Ureter (tissue), 1 donor: Measurements from ENCODE around the gene SSR3. TPM values are rescaled to one million over a fixed set of nuclear protein-coding genes. Genes with fewer than 3 reads are reported as not detected.
A peak's percentile ranks its signal among the peaks of the same experiment; 100 is the strongest.
"Not testable (repeated sequence)": the region's sequence is repeated elsewhere in the genome, so short reads cannot be mapped to it uniquely, and the experiment has no call there.

Experiments used
- DNase-seq: peaks from one replicate; pipeline ENCODE4 v3.0.0-alpha.2; 2020; ENCODE audit warnings: low spot score
- total RNA-seq: library from RNA; stranded (reverse); gene quantifications from one replicate; pipeline ENCODE4 v1.2.4, GENCODE V29; 2023
- donor health status: DM: yes; HTN: yes; CAD: no.

The SSR3 gene
- total RNA-seq: 137 TPM

DNA sequence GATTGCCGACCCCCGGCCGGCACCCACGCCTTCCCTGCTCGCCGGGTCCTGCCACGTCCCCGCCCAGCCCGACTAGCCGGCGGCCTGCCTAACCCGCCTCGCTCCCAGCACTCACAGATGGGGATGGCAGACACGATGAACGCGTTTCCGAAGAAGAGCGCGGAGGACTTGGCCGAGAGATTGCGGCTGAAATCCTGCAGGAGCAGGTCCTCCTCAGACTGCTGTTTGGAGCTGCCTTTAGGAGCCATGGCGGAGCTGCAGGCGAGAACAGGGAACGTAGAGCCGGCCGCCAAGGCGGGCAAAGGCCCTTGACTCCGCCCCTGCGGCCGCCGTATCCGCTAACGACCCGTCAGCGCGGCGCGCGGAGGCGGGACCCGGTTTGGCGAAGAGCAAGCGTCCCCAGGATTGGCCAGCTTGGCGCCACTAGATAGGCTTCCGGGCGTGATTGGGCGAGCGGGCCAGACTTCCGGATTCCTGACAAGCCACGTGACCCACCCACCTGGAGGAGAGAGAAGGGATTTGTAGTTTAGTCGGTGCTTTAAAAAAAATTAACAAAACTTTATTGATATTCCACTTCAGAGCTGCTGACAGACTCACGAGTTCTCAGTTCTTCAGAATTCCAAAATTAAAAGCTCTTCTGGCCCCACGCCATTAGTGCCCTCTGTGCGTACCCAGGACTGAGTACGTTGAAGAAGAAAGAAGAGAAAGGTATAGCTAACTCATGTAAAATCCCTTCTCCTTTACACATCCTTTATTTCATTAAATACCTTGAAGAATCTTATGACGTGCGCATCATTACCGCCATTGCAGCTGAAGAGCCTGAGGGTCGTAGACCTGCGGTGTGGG, at the start of gene SSR3:
SSR3 (minus strand) TSS at position 276 of the 846 bp plus-strand sequence; CDS start at position 248, 28 bp downstream.
- DNase-seq: peak; percentile 100

DNA sequence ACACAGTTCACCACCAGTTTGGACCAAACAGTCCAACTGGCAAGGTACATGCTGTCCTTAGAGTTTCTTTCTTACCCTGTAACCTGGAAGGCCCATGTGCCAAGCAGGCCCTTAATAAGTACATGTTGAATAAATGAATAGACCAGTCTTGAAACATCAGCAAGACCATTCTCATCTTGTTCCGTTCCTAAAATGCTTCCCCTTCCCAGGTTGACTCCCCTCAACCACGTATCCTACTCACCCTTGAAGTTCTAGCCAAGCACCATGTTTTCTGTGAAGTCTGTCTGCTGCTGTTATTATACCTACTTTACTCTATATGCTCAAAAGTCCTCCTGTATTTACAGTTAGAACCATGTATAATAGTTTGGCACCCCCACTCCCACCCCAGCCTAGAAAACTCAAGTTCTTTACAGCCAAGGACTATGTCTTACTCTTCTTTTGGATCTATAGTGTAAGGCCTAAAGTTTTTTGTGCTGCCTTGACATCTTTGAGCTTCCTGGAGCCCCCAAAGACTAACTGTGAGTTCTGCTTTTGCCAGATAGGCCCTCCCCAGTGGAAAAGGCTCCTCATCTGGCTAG, 49.2 kb upstream of the SSR3 start:
- no peak for DNase-seq

DNA sequence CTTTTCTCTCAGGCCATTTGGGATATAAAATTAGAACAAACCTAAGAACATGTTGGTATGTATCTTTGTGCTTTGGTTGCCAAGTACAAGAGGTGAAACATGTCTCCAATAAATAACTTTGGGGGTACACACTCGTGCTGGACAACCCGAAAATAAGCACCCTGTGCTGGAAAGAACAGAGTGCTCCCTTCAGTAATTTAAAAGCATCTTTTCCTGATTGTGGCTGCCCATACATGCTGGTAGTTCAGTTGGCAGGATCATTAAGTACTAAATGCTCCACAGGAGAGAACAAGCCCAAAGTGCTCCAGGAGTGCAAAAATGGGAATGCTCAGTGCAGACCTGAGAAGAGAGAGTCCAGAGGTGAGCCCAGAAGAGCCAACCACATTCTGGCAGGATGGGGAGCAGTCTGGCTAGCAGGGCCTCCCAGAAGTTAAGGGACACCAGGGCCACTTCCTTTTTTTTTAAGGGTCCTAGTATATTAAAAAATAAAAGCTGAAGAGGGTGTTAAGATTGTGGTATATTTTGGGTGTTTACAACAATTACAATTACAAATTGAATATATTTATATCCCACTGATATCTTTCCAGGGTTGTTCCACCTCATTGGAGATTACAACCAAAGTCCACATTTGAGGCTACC, 48.6 kb upstream of the SSR3 start:
- no peak for DNase-seq

DNA sequence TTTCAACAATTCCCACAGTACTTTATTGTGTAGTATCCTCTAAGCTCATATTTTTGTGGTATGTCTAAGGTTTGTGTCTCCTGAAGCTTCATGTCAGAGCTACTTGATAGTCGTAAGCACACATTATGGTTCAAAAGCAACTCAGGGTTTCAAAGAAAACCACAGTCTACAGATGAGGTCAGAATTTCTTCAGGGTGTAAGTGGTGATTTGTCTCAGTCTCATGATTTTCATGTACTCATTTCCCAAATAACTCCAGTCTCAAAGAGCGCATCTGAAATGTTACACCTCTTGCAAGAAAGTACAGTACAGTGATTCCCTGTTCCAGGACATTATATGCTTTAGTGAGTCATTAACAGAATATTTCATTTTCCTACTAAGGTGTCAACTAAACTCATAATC, 47.5 kb upstream of the SSR3 start:
- no peak for DNase-seq

DNA sequence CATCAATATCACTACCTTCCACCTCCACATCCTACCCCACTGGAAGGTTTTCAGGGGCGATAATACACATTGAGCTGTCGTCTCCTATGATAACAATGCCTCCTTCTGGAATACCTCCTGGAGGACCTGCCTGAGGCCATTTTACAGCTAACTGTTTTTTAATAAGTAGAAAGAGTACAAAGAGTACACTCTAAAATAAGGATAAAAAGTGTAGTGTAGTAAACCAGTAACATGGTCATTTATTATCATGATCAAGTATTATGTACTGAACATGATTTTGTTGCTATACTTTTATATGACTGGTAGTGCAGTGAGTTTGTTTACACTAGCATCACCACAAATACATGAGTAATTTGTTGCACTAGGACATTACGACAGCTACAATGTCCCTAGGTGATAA, 46.6 kb upstream of the SSR3 start:
- DNase-seq: no peak

DNA sequence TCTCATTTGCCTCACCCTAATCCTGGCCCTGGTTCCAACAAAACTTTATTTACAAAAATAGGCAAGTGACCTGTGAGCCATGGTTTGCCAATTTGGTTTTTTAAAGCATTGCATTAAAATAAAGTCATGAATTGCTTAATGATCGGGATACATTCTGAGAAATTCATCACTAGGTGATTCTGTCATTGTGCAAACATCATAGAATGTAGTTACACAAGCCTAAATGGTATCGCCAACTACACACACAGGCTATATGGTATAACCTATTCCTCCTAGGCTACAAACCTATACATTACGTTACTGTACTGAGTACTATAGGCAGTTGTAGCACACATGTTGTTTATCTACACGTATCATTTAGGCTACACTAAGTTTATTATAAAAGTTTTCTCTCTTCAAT, 45.9 kb upstream of the SSR3 start:
- no peak for DNase-seq

DNA sequence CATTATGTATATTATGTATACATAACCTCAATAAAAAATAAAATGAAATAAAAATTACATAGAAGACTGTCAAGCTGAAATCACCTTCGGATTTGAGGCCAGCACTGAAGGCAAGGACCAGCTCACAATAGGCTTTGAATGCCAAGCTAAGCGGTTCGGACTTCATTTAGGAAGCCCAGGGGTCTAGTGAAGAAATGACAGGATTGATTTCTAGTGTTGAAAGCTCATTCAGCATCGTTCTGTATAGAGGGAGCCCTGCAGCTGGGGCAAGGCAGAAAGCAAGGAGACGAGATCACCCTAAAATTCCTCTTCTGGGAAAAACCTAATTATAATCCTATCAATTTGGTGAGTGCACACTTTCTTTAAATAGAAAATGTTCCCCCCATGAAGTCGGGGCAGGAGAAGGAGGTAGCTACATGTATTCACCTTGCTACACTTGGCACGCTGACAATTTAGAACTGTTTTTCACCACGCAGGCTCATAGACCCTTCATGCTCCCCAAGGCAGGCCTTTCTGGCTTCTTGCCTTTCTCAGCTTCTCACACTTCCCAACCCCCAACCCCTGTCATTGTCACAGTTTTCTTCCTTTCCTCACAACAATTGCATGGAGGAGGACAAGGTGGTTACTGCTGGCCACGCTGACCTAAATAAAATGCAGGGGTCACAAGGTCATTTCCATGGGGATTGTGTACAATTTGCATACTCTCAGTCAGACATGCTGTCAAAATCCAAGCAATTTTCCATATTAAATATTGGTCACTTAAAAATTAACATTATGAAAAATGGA, 44.4 kb upstream of the SSR3 start:
- DNase-seq: no peak

DNA sequence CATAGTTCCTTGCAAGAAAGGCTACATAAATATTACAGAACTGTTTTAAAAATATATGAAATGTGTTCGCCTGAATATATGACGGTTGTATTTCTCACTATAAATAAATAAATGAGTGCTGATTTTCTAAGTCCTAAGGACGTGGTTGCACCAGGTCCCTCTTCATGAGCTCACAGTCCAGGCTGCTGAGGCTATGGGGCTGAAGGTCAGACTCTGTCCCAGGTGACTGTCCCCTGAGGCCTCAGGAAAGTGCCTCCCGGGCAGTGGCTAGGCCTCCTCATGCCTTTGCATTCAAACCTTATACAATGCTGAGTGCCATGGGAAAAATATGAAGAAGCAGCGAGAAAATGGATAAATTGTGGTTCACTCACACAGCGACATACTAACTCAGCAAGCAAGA, 43.5 kb upstream of the SSR3 start:
- DNase-seq: no peak

DNA sequence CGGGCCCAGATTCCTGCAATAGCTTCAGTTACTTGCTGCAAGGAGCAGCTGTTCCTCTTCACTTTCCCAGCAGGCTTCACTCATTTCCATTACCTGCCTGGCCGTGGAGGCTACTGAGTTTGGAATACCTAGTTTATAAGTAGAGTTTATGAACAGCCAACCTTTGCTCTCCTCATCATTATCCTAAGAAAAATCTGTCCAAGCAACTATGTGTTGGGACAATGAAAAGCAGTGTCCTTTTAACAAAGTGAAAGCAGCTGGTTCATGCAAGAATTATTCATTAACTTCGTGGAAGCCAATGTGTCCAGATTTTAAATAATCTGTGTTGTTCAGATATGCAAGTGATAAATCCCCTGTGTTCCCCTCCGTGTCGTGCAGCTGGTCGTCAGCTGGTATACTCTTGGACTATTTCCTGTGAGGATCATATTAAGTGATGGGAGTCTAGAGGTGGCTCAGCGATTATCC, 39.3 kb upstream of the SSR3 start:
- no peak for DNase-seq

DNA sequence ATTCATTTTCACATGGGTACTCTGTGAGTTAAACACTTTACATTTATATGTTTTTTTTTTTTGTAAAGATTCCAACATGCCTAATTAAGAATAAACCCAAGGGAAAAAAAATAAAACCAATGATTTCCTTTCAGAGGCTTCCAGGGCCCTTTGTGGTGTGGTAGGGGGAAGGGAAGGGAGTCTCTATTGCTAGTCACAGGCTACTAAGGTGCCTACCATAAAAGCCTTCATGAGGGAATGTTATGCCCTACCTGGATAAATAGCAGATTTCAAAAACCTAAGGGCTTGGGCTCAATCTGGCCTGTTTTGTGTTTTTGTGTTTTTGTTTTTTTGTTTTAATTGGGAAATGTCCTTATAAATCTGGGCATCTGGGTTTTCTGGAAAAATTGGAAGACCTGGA, 38.9 kb upstream of the SSR3 start:
- DNase-seq: no peak

DNA sequence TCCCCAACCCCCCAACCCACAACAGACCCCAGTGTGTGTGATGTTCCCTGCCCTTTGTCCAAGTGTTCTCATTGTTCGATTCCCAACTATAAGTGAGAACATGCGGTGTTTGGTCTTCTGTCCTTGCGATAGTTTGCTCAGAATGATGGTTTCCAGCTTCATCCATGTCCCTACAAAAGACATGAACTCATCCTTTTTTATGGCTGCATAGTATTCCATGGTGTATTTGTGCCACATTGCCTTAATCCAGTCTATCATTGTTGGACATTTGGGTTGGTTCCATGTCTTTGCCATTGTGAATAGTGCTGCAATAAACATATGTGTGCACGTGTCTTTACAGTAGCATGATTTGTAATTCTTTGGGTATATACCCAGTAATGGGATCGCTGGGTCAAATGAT, 34.9 kb upstream of the SSR3 start:
- not testable (repeated sequence) for DNase-seq

DNA sequence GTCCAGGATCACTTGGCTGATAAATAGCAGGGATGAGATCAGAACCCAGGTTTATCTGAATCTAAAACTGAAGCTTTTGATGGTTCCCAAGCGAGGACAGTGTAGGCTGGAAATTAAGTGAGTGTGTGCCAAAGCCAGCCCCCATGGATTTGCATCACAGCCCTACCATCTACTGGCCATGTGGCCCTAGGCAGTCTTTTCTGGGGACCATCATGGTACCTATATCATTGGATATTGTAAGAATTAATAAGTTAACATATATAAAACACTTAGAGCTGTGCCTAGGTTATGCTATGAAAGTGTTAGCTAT, 32.8 kb upstream of the SSR3 start:
- no peak for DNase-seq

DNA sequence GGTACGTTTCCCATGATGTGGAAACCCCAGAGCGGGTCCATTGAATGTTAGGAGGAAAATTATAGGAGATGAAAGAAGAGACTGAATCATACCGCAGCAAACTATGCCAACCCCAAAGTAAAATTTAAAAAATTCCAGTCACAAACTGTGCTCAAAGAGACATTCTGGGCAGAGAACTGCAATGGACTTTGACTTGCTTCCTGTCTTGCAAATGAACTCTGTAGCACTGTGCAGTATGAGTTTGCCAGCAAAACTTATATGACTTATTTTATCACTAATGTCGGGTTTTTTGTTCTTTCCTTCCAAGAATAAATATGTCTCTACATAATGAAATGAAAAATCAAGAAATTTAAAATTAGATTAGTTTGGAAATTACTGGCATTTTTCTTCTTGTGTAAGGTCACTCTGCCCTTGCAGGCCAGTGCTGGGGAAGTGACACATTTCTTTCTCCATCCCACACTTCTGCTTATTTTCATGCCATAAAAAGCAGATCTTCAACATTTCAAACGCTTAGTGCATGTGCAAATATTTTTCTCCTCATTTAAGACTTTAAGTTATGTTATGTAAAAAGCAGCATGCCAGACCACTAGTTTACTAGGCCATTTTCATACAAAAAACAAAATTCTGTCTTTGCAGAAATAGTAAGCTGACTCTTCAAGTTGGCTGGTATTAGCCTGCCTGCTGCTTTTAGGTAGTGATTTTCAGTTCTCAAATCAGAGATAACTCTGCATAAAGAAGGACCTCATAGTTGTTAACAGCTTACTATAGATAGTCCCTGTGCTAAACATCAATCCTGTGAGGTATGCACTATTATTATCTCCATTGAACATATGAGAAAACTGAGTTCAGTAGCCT, 32.2 kb upstream of the SSR3 start:
- no peak for DNase-seq

DNA sequence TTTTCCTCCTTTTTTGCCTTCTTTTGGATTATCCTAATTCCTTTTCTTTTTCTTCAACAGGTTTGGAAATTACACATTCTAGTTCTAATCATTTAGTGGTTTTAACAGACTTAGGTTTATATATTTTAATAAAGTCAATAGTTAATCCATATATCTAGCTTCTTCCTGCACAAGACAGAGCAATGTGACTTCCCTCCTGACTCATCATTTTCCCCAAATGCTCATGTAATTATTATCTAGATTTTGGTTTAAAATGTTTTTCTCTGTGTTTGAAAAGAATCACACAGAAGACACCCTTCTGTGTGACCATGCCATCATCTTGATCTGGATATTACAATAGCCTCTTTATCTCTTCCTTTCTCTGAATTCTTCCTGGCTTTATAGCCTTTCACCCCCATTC, 28.6 kb upstream of the SSR3 start:
- DNase-seq: no peak

DNA sequence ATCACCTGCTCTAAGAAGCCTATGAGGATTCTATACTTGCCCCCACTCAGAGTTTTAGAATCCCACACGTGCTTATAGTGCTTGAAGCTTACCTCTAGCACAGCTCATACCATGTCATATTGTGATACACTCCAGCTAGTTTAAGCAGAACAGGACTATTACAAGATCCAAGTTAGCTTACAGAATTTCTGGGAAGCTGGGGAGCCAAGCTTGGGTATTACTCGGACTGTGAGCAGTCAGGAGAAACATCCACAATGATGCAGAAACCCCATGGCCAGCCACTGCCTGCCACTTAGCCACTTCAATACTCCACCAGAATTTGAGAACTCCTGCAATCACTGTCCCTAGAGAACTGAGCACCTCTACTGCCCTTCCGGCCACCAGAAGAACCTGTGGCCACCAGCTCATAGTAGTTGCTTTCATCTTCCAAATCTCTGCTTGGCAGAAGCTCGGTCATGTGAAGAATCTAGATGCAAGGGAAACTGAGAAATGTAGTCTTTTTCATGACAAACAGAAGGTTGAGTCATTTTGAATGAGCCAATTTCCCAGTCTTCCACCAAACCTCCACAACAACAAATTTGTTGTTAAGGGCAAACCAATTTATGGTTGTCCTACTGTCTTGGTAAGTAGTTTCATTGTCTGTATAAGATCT, 27.7 kb upstream of the SSR3 start:
- no peak for DNase-seq

DNA sequence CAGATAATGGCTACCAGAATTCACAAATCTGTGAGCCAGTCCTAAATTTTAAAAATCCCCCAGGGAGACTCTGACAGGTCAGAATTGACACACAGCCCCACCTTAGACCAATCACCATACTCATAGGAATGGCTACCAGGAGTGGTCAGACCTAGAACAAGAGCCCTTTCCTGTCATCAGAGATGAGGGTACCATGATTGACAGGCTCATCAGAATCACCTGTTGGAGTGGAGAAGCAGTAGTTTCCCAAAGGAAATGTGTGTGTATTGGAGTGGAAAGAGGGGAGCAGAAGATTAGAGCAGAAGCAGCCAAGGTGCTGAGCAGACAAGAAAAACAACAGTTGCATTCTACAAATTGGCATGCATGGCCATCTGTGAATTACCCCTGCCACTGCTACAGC, 27.0 kb upstream of the SSR3 start:
- DNase-seq: no peak

DNA sequence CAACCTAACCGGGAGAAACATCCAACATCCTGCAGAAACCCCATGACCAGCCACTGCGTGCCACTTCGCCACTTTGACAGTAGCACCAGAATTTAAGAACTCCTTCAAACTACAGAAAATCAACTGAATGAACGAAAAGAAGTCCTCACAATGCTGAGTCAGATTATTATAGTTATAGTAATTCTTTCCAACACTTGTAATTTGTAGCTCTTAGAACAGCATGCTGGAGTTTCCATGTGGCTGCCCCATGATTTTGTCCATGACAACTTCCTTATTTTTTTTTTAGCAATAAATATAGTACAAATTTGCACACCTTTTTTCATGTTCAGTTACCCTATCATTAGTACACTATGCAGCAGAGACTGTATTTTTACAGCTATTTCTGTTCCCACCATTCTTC, 26.1 kb upstream of the SSR3 start:
- no peak for DNase-seq

DNA sequence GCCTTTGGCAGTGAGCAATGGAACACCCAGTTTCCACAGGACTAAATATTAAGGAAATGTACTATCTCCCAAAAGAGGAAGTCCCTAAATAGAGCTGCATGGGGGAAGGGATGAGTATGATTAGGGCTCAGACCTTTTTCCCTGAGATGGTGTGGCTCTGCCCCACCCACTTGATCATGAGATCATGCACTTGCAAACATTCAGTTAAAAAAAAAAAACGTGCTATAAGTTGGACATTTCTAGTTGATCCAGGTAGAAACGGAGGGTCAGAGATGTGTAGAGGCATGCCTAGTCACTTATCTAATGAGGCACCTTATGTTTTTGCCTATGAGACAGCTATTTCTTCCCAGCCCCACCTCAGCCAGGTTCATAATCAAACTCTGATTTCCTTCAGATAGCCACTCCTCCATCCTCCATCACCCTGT, 24.5 kb upstream of the SSR3 start:
- DNase-seq: no peak

DNA sequence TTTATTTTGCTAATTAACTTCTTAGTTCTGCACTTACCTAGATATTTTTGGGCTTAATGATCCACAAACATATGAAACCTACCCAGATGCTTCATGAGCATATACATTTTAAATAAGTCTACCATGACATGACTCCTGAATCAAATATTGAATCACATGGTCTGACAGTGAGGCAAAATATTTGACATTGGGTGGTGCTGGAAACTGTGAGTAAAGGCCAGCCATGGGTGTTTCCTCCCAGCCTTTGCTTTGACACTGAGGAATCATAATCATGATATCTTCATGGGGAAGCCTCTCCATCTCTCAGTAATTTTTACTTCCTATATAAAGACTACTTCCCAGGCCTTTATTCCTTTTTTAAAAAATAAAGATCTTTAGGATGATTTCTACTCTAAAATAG, 22.8 kb upstream of the SSR3 start:
- DNase-seq: no peak

DNA sequence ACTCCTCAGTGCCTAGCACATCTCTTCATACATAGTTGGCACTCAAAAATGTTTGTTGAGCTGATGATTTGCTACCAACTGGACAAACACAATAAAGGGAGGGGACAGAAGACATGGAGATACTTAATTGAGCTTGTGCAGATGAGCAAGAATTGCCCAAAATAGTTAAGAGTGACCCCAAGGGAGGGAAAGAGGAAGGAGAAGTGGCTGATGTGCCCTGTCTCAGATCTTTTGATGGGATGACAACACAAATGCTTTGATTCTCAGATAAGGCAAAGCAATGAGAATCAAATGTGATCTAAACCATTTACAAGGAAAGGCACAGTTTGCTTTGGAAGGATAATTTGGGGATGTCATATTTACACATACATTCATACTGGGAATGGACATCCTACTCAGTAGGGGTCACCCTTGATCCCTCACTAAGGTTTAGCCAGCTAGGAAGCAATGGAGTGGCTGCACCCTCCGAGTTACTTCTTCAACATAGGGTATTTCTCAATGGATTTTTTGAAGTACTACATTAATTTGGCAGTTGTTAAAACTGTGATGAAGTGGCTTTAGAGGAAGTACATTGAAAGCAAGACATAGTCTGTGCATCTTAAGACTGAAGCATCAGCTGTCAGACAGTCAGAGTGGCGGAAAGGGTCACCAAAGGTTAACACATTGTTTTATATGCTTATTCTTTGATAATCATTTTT, 21.9 kb upstream of the SSR3 start:
- DNase-seq: no peak
